HG02571 (cell line): ENCODE results near the gene RIMBP3C.
"Not testable (repeated sequence)": the region's sequence is repeated elsewhere in the genome, so short reads cannot be mapped to it uniquely, and the experiment has no call there.

Source experiments
- ATAC-seq: cut with Tn5 transposase; IDR thresholded peaks from one replicate; pipeline ENCODE4 v1.9.1; 2021; ENCODE audit warnings: mild to moderate bottlenecking, moderate library complexity; ENCODE audit not compliant: unreplicated experiment

Gene RIMBP3C

DNA sequence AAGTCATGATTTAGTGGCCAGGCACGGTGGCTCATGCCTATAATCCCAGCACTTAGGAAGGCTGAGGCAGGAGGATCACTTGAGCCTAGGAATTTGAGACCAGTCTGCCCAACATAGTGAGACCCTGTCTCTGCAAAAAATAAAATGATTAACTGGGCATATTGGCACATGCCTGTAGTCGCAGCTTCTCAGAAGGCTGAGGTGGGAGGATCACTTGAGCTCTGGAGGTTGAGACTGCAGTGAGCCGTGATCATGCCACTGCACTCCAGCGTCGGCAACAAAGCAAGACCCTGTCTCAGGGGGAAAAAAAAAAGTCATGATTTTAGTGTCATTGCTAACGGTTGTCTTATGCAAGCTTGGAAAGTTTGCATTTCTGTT is 28.2 kb upstream of the RIMBP3C start:
- no peak for ATAC-seq

GRCh38 chr22:21573750-21574494 is 22.7 kb upstream of the RIMBP3C start:
- no peak for ATAC-seq

GRCh38 chr22:21573293-21573734 is 22.1 kb upstream of the RIMBP3C start:
- ATAC-seq: no peak

DNA sequence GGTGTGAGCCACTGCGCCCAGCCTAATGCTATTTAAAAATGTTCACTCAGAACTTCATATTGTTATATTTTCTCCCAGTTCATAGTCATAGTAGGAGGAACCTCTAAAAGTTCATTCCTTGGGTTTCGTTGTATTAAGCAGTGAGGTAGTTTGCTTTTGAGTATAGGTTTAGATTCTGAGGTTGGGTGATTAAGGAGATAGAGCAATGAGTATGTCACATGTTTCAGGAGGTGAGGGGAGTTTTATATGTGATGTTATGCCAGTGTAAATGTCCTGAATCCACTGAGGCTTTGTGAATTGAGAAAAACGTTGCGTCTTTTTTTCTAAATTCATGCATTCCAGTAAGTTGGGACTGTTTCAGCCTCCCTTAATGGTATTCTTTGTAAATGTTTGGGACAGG is 20.4 kb upstream of the RIMBP3C start:
- ATAC-seq: no peak

GRCh38 chr22:21570398-21570797 is 19.1 kb upstream of the RIMBP3C start:
- no peak for ATAC-seq

GRCh38 chr22:21569459-21570170 is 18.4 kb upstream of the RIMBP3C start:
- ATAC-seq: no peak

DNA sequence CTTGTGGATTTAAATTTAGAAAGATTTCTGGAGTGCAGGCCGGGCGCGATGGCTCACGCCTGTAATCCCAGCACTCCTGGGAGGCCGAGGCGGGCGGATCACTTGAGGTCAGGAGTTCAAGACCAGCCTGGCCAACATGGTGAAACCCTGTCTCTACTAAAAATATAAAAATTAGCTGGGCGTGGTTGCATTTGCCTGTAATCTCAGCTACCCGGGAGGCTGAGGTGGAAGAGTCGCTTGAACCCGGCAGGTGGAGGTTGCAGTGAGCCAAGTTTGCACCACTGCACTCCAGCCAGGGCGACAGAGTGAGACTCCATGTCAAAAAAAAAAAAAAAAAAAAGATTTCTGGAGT is 17.8 kb upstream of the RIMBP3C start:
- ATAC-seq: not testable (repeated sequence)

DNA sequence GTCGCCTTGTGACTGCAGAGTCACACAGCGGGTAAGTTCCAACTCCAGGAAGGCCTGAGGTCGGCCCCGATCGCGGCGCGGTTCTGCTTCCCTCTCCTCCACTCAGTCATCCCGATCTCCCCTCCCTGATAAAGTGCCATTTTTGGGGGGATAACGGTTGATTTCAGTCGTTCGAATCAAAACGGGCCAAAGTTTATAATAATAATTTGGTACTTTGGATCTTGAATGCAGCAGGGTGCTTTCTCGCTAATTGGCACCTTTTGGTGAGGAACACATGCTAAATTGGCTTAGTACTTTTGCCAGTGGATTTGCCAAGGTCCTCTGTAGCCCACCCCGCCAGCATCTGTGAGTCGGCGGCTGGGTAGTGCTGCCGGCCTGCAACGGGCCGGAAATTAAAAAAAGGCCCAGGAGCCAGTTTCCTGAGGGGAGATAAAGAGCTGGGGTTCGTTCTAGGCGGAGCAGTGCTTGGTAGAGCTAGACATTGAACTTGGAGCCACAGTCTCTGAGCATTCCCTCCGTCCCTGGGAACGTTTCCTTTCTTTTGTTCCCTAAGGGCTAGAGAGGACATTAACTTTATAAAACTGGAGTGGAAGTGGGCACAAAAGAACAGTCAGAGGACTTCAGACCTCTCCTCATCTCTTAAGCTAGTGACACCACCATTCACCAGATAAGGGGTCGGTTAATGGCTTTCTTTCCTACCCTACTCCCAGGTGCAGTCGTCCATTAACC is 17.2 kb upstream of the RIMBP3C start:
- peak; percentile 9 for ATAC-seq

GRCh38 chr22:21567456-21568346 is 16.4 kb upstream of the RIMBP3C start, which contains the start of gene UBE2L3:
TSS of gene UBE2L3 (plus strand) at chr22:21567714. CDS start at chr22:21567745, 31 bp downstream.
- ATAC-seq: peak; percentile 63

- ATAC-seq: no peak
Observed at GRCh38 chr22:21564411-21564810, 13.2 kb upstream of the RIMBP3C start.

- no peak for ATAC-seq
Observed at GRCh38 chr22:21563912-21564311, 12.7 kb upstream of the RIMBP3C start.

GRCh38 chr22:21560657-21561056 is 9.4 kb upstream of the RIMBP3C start:
- ATAC-seq: not testable (repeated sequence)

DNA sequence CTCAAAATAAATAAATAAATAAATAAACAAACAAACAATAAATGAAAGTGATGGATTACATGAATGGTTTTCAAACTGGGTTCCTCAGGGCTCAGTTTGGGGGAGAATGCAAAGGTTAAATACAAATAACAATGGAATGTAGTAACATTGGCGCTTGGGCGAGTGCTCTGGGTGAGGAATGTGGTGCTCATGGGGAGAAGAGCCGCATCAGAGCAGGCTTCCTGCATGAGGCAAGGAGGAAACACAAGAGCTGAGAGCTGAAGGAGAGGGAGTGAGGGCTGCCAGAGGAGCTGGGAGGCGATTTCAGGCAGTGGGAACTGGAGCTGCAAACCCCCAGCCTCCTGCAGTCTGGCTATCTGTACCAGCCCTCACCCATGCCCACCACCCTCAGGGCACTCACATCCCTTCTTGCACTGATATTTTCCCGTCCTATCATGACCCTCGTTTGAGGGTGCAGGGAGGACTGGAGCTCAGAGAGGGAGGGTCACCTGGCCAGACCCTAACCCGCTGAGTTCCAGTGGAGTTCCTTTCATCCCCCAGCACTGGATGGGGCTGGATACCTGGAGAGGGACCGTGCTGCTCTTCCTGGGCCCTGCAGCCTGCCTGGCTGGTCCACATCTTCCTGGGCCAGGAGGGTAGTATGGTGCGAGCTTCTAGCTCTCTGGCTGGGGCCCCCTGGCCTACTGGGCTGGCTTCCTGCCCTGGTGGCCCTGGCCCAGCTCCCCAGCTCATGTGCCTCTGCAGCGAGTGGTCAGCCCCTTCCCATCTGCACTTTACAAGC is 8.3 kb upstream of the RIMBP3C start:
- ATAC-seq: not testable (repeated sequence)

- not testable (repeated sequence) for ATAC-seq
Observed at GRCh38 chr22:21550678-21551047, 598 bp downstream of the RIMBP3C start.

- not testable (repeated sequence) for ATAC-seq
Observed at GRCh38 chr22:21550008-21550677, 1.1 kb downstream of the RIMBP3C start.

DNA sequence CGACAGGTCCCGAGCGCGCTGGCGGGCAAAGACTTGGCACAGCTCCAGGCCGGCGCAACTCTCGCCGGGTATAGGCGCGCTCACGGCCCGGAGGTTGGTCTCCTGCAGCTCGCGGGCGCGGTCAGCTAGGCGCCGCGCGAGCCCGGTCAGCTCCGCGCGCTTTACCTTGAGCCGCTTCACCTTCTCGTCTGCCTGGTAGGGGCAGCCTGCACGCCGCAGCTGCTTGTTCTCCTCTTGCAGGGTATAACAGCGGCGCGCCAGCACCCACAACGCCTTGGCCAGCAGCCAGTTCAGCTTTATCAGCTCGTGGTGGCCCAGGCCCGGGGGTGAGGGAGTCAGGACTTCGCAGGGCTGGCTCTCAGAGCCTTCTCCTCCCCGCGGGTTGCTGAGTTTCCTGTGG is 1.7 kb downstream of the RIMBP3C start:
- not testable (repeated sequence) for ATAC-seq

GRCh38 chr22:21544432-21545322 is 6.6 kb downstream of the RIMBP3C start:
- not testable (repeated sequence) for ATAC-seq

- ATAC-seq: not testable (repeated sequence)
Observed at GRCh38 chr22:21539862-21540261, 11.4 kb downstream of the RIMBP3C start.
